HUES64 (cell line): ENCODE measurements around the gene CHD2.

Experiments
- H3K27ac ChIP-seq: 2 replicates; pipeline ENCODE4 v1.7.0; 2013; ENCODE audit warnings: low read depth, low read length, inconsistent platforms
- H3K27me3 ChIP-seq: 2 replicates; pipeline ENCODE4 v1.6.1; 2013; ENCODE audit warnings: mild to moderate bottlenecking, low read length; ENCODE audit not compliant: insufficient read depth
- H3K36me3 ChIP-seq: 2 replicates; pipeline ENCODE4 v1.6.1; 2013; ENCODE audit warnings: mild to moderate bottlenecking, low read length; ENCODE audit not compliant: insufficient read depth
- H3K4me1 ChIP-seq: 2 replicates; pipeline ENCODE4 v1.6.1; 2013; ENCODE audit warnings: mild to moderate bottlenecking, low read length, moderate library complexity; ENCODE audit not compliant: insufficient read depth
- H3K4me3 ChIP-seq: 2 replicates; pipeline ENCODE4 v1.5.1; 2013; ENCODE audit warnings: mild to moderate bottlenecking, low read length, moderate library complexity
- H3K9ac ChIP-seq: 2 replicates; pipeline ENCODE4 v1.6.1; 2013; ENCODE audit warnings: mild to moderate bottlenecking, low read depth, low read length
- H3K9me3 ChIP-seq: 2 replicates; pipeline ENCODE4 v1.6.1; 2013; ENCODE audit warnings: low read depth, low read length; ENCODE audit not compliant: insufficient read depth
- WGBS: fragments of 150-250, 120-280 bp; methylation state at CpG from one replicate; pipeline ENCODE4 v1.1.7; 2013; ENCODE audit warnings: missing lambda C conversion rate; 5-methylcytosine and 5-hydroxymethylcytosine counted together

The CHD2 gene

DNA sequence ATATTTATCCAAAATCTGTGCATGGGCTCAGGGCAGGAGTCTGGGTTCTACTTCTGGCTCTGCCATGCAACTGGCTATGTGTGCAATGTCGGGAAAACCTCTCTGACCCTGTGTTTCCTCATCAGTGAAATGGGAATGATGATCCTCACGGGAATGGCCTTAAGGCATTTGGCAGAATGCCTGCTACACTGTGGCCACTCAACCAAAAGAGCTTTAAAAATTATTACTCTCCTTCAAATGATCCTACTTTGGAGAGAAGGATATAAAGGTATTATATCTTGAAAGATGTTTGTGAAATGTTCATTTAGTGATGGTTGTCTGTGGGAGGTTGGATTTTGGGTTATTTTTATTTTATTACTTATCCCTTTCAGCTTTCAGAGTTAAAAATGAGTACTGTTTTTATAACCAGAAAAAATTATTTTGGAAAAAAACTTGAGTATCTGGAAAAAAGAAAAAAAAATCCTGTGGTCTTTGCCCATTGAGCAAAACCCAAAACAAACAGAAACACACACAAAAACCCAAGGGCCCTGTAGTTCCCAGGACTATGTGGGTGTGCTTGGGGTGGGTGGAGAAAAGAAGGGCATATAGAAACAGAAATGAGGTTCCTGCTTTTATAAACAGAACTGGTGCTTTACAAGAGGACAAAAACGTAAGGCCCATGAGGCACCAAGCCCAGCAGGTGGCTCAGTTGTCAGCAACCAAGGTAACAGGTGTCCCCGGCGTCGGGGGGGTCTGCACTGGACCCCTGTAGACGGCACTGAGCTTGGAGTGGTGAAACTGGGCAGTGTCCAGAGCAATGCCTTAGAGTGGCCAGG lies 166.9 kb downstream of the CHD2 start:
- Histone ChIP-seq H3K9me3 (no peaks in the 10 kb centered on the region), H3K4me3 (no peak overlapping the region), H3K4me1 (peaks cover 54% of the 10 kb centered on the region), H3K36me3 (peaks cover 27% of the 10 kb centered on the region), H3K27ac (no peak overlapping the region), H3K9ac (no peak overlapping the region), H3K27me3 (no peaks in the 10 kb centered on the region)
- 88% methylated on average over 7 of the region's 7 CpGs for WGBS

DNA sequence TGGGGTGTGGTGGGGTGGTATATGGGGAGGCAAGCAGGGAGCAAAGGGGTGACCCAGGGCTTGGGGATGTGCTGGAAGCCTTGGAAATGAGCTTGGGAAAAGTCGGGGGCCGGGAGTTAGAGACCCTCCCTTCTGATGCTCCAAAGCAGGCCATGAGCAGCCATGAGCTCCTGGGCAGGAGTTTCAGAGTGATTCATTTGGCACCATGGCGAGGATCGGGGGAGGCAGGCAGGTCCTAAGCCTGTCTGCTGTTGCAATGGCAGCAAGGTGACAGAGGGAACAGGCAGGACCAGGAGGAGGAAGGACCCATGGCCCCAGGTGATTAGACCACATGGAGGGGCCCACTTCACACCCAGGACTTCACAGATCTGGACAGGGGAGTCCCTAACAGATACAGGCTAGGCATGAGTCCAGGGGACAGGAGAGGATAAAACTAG lies 167.5 kb downstream of the CHD2 start:
- 88% methylated on average over 4 of the region's 4 CpGs for WGBS

DNA sequence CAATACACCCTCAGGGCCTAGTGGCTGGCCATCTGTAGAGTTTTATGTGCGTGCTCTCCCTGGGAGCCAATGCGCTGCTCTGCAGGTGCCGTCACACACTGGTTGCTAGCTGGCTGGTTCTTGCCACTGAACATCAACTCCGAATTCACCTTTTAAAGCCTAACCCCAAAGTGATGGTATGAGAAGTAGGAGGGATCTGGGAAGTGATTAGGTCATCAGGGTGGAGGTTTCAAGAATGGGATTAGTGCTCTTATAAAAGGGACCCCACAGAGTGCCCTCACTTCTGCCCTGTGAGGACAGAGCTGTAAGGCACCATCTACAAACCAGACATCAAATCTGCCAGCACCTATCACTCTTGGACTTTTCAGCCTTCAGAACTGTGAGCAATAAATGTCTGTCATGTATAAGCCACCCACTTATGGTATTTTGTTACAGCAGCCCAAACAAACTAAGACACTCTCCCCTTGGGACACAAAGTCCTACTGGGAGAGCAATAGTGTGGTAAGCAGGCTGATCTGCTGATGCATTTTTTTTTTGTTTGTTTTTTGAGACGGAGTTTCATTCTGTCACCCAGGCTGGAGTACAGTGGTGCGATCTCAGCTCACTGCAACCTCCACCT lies 168.6 kb downstream of the CHD2 start:
- Histone ChIP-seq H3K36me3 (peaks cover 27% of the 10 kb centered on the region), H3K9me3 (no peaks in the 10 kb centered on the region), H3K27ac (no peak overlapping the region), H3K4me1 (peaks cover 37% of the 10 kb centered on the region), H3K27me3 (no peaks in the 10 kb centered on the region; the same call in 1 of the 2 replicates), H3K9ac (no peak overlapping the region), H3K4me3 (no peak overlapping the region)
- WGBS = 84% methylated on average over 6 of the region's 6 CpGs

More for the DNA sequence above, 167.5 kb downstream of the CHD2 start:
- Histone ChIP-seq H3K9ac (no peak overlapping the region), H3K36me3 (peaks cover 27% of the 10 kb centered on the region), H3K4me1 (peaks cover 48% of the 10 kb centered on the region), H3K27me3 (no peaks in the 10 kb centered on the region), H3K27ac (no peak overlapping the region), H3K9me3 (no peaks in the 10 kb centered on the region), H3K4me3 (no peak overlapping the region)

DNA sequence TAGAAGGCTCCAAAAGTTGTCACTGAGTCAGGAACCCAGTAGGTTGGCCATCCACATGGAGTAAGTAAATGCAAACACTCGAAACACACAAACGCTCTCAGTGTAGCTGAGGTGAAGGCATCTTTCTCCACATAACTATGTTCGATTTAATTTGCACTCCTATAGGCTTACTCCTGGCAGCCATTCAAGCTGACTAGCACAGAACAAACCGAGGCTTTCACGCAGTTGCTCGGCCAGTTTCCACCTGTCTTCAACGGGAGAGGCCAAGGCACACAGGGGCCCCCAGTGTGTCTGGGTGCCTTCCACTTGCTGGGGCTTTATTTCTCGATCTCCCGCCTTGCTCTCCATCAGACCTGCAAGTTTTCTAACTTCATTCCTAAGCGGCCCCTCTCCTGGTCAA lies 170.0 kb downstream of the CHD2 start:
- Histone ChIP-seq H3K27me3 (peaks cover 11% of the 10 kb centered on the region; the same call in 1 of the 2 replicates), H3K9me3 (no peaks in the 10 kb centered on the region), H3K4me1 (peaks cover 30% of the 10 kb centered on the region), H3K4me3 (no peak overlapping the region), H3K36me3 (peaks cover 13% of the 10 kb centered on the region), H3K27ac (no peak overlapping the region), H3K9ac (no peak overlapping the region)
- WGBS = 68% methylated on average over 10 of the region's 10 CpGs

DNA sequence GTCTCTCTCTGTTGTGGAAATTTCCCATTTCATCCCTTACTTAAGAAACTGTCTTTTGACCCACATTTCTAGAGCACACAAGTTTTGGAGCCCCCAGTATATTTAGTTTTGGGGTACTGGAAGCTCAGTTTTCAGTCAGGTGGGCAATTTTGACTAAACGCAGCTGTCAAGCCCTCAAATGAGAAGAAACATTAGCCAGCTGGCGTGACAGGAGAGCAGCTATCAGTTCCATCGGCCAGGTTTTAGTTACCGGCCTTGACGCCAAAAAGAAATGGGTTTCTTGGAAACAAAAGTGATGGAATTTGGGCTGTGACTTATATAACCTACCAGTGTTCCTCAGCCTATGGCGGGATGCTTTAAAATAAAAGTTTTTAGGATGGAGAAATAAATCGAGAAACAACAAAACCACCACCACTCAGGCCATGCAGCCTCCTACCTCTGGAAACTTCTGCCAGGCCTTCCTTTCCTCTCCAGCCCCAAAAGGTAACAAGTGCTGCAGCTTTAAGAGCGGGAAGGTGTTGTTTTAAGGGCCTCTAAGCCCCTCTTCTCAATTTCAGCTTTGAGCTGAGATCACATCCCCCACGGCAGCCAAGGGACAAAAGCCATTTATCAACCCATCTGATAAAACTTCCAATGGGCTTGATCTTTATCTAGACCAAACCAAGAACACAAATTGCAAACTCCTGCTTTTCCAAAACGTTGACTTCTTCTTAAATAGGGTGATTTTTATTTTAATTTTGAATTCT lies 170.6 kb downstream of the CHD2 start:
- 50% methylated on average over 8 of the region's 10 CpGs for WGBS
- peaks cover 8% of the 10 kb centered on the region for H3K36me3 ChIP-seq
- H3K9ac ChIP-seq = peak overlapping the region; percentile 88; the same call in 1 of the 2 replicates
- no peaks in the 10 kb centered on the region for H3K9me3 ChIP-seq
- peaks cover 11% of the 10 kb centered on the region; the same call in 1 of the 2 replicates for H3K27me3 ChIP-seq
- peak overlapping the region; percentile 77; the same call in 1 of the 2 replicates for H3K27ac ChIP-seq
- H3K4me3 ChIP-seq = peak overlapping the region; percentile 94
- peaks cover 33% of the 10 kb centered on the region for H3K4me1 ChIP-seq

DNA sequence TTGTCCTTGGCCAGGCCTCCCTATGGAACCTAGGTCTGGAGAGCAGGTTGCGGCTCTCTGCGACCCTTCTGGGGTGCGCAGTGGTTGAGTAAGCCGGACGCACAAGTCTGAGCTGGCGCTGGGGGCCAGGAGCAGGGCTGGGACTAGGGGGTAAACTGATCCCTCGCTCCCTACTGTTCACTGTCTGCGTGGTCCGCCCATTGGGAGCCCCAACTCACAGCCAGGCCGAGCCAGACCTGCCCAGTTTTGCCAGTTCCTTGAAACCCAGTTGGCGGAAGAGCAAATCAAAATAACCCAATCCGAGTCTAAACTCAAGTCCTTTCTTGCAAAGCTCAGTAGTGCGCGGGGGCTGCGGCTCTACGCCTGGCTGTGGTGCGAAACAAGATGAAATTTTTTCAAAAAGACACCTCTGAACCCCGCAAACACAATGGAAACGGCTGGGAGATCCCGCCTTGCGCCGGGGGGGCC lies 171.4 kb downstream of the CHD2 start:
- WGBS = 4% methylated on average over 22 of the region's 22 CpGs
- peak overlapping the region; percentile 88 for H3K9ac ChIP-seq
- peaks cover 11% of the 10 kb centered on the region; the same call in 1 of the 2 replicates for H3K27me3 ChIP-seq
- no peaks in the 10 kb centered on the region for H3K9me3 ChIP-seq
- H3K4me3 ChIP-seq = peak overlapping the region; percentile 94
- peaks cover 34% of the 10 kb centered on the region for H3K4me1 ChIP-seq
- H3K36me3 ChIP-seq = 0 out of 2 replicates have a peak, but pooled peaks cover 3% of the 10 kb centered on the region
- peak overlapping the region; percentile 77 for H3K27ac ChIP-seq

DNA sequence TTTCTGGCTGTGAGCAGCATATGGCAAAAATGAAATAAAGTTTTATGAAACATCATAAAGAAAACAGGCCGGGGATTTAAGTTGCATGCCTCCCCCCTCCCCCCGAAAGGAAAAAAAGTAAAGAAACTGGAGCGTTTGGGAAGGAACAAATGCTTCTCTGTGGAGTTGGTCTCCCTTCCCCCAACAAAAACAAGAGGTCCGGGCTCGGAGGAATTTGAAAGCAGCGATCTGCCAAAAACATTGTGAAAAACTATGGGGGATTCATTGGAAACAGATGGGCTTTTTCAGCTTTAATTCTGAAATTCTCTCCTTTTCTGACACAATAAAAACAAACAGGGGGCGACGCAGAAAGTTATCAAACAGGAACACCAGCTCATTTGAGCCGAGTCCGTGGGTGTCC lies 171.9 kb downstream of the CHD2 start:
- peak overlapping the region; percentile 77 for H3K27ac ChIP-seq

DNA sequence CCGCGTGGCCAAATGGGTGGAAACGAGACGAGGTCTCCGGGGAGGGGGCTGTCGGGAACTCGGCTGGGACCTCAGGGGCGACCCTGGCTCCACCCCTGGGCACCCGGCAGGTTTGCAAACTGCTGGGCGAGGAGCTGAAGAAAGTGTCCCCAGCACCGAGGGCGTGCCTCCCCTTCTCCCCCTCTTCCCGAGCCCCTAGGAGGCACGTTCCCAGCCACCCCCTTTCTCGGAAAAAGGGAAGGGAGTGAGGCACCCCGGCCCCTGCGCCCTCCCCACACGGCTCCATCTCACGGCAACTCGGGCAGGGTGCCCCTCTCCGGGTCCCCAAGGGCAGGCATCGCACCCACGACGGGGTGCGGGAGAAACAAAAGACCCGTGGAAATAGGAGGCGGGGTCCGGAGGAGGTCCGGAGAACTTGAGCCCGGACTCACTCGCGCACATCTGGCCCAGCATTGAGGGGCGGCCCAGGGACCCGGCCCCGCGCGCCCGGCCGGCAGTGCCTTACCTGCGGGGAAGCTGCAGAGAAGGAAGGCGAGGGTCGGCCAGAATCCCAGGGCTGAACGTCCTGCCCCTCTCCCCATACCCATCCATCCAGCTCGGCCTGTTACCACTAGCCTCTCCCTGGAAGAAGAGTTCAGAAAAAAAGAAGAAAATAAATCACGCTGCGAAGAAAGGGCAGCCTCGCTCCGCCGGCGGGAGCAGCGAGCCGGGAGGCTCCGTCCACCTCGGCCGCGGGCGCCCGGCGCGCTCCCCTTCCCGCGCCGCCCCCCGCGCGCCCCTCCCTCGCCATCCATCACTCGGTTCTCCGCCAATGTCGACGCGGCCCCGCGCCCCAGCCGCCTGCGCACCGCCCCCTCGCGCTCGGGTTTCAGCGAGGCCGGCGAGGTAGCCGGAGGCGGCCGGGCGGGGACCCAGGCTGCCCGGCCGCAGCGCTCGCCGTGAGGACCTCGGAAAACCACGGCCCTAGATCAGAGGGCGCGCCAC lies 172.6 kb downstream of the CHD2 start:
- no peaks in the 10 kb centered on the region for H3K9me3 ChIP-seq
- peaks cover 11% of the 10 kb centered on the region; the same call in 1 of the 2 replicates for H3K27me3 ChIP-seq
- peak overlapping the region; percentile 88 for H3K9ac ChIP-seq
- peak overlapping the region; percentile 77 for H3K27ac ChIP-seq
- H3K4me1 ChIP-seq = peaks cover 32% of the 10 kb centered on the region
- H3K4me3 ChIP-seq = peak overlapping the region; percentile 94
- 0 out of 2 replicates have a peak, but pooled peaks cover 3% of the 10 kb centered on the region for H3K36me3 ChIP-seq
- under 1% methylated on average over 91 of the region's 96 CpGs for WGBS

More for the DNA sequence above, 171.9 kb downstream of the CHD2 start:
- Histone ChIP-seq H3K9me3 (no peaks in the 10 kb centered on the region), H3K4me1 (peaks cover 34% of the 10 kb centered on the region), H3K4me3 (peak overlapping the region; percentile 94), H3K36me3 (0 out of 2 replicates have a peak, but pooled peaks cover 3% of the 10 kb centered on the region), H3K27me3 (peaks cover 11% of the 10 kb centered on the region; the same call in 1 of the 2 replicates), H3K9ac (peak overlapping the region; percentile 88)
- 0% methylated on average over 7 of the region's 10 CpGs for WGBS

DNA sequence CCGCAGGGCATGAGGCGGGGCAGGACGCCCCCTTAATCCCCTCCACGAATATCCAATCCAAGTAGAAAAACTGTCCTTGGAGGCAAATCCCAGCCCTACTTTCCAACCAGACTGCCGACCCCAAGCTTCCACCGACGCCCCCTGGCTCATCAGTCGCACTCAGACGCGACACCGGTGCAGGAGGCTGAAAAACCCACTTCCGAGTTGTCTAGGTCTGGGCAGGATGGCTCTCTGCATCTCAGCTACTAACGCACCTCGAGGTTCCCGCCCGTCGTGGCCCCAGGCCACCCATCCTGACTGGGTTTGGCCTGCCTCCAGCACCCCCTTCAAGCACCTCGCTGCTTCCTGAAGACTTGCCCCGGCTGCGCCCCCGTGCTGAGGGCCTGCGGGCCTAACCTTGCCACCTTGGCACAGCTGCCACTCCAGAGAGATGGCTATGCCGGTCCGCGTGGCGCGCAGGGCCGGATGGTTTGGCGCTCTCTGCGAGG lies 173.4 kb downstream of the CHD2 start:
- WGBS = 41% methylated on average over 30 of the region's 30 CpGs
- Histone ChIP-seq H3K36me3 (0 out of 2 replicates have a peak, but pooled peaks cover 3% of the 10 kb centered on the region), H3K9me3 (no peaks in the 10 kb centered on the region), H3K4me1 (peaks cover 24% of the 10 kb centered on the region), H3K4me3 (peak overlapping the region; percentile 94), H3K27ac (peak overlapping the region; percentile 38; the same call in 1 of the 2 replicates), H3K9ac (peak overlapping the region; percentile 55), H3K27me3 (peaks cover 11% of the 10 kb centered on the region; the same call in 1 of the 2 replicates)
